Measurements from ENCODE around the gene NFE2.
A peak's percentile ranks its signal among the peaks of the same experiment; 100 is the strongest.

The NFE2 gene

DNA sequence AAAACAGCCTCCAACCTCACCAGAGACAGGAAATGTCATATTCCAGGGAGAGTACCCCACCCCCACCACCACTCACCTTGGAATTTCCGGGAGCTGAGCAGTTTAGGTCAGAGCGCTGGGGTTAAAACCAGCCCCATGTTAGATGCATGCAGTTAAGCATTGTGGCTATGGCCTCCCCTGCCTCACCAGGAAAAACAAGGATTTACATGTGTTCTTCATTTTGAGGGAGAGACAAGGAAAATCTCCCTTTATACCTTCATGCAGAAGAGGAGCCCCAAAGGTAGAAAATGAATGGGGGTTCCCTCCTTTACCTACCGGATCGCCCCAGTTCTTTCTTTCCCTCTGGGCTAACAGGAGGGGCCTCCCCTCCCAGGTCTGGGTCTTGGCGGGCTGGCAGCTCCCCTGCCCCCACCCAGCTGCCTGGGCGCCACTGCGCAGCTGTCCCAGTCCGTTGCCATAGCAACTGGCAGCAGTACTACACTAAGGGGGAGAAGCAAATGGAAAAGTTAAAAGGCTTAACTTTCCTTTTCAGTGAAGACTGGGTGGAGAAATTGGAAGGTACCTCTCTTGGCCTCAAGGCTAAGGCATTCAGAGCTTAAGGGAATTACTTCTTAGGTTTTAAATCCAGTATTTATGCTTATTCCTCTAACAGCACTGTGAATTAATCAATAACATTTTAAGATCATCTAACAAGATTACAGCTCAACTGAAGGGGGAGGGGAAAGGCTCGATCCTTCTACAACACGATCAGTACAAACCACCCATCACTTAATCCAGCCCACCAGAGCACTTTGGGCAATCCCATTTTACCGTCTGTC lies 41.4 kb downstream of the NFE2 start (continued):
- TF ChIP-seq, protein P1, sequence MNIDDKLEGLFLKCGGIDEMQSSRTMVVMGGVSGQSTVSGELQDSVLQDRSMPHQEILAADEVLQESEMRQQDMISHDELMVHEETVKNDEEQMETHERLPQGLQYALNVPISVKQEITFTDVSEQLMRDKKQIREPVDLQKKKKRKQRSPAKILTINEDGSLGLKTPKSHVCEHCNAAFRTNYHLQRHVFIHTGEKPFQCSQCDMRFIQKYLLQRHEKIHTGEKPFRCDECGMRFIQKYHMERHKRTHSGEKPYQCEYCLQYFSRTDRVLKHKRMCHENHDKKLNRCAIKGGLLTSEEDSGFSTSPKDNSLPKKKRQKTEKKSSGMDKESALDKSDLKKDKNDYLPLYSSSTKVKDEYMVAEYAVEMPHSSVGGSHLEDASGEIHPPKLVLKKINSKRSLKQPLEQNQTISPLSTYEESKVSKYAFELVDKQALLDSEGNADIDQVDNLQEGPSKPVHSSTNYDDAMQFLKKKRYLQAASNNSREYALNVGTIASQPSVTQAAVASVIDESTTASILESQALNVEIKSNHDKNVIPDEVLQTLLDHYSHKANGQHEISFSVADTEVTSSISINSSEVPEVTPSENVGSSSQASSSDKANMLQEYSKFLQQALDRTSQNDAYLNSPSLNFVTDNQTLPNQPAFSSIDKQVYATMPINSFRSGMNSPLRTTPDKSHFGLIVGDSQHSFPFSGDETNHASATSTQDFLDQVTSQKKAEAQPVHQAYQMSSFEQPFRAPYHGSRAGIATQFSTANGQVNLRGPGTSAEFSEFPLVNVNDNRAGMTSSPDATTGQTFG (tag by site-specific recombination; IDR thresholded peaks at IDR 0.05; ENCODE audit: borderline replicate concordance) = no peak
- TF ChIP-seq ZSCAN23 (tag by site-specific recombination; IDR thresholded peaks at IDR 0.05) = no peak
- TF ChIP-seq REPIN1 (tag by site-specific recombination; IDR thresholded peaks at IDR 0.05; ENCODE audit: low read depth) = no peak
- no peak for TF ChIP-seq ZNF747 (tag by site-specific recombination; IDR thresholded peaks at IDR 0.05)
- no peak for TF ChIP-seq ZNF791 (tag by site-specific recombination; IDR thresholded peaks at IDR 0.05)
- TF ChIP-seq ZSCAN16 (tag by site-specific recombination; IDR thresholded peaks at IDR 0.05) = no peak
- TF ChIP-seq, protein P2, sequence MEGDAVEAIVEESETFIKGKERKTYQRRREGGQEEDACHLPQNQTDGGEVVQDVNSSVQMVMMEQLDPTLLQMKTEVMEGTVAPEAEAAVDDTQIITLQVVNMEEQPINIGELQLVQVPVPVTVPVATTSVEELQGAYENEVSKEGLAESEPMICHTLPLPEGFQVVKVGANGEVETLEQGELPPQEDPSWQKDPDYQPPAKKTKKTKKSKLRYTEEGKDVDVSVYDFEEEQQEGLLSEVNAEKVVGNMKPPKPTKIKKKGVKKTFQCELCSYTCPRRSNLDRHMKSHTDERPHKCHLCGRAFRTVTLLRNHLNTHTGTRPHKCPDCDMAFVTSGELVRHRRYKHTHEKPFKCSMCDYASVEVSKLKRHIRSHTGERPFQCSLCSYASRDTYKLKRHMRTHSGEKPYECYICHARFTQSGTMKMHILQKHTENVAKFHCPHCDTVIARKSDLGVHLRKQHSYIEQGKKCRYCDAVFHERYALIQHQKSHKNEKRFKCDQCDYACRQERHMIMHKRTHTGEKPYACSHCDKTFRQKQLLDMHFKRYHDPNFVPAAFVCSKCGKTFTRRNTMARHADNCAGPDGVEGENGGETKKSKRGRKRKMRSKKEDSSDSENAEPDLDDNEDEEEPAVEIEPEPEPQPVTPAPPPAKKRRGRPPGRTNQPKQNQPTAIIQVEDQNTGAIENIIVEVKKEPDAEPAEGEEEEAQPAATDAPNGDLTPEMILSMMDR (tag by site-specific recombination; IDR thresholded peaks at IDR 0.05) = no peak
- TF ChIP-seq, protein P3, sequence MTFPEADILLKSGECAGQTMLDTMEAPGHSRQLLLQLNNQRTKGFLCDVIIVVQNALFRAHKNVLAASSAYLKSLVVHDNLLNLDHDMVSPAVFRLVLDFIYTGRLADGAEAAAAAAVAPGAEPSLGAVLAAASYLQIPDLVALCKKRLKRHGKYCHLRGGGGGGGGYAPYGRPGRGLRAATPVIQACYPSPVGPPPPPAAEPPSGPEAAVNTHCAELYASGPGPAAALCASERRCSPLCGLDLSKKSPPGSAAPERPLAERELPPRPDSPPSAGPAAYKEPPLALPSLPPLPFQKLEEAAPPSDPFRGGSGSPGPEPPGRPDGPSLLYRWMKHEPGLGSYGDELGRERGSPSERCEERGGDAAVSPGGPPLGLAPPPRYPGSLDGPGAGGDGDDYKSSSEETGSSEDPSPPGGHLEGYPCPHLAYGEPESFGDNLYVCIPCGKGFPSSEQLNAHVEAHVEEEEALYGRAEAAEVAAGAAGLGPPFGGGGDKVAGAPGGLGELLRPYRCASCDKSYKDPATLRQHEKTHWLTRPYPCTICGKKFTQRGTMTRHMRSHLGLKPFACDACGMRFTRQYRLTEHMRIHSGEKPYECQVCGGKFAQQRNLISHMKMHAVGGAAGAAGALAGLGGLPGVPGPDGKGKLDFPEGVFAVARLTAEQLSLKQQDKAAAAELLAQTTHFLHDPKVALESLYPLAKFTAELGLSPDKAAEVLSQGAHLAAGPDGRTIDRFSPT (tag by site-specific recombination; IDR thresholded peaks at IDR 0.05) = peak; percentile 54; the same call in 1 of the 2 replicates
- peak; percentile 73; the same call in 1 of the 2 replicates for TF ChIP-seq MYNN (tag by site-specific recombination; IDR thresholded peaks at IDR 0.05; ENCODE audit: borderline replicate concordance)
- no peak for TF ChIP-seq ZNF555 (tag by site-specific recombination; conservative IDR thresholded peaks at IDR 0.05)
- TF ChIP-seq, protein P4, sequence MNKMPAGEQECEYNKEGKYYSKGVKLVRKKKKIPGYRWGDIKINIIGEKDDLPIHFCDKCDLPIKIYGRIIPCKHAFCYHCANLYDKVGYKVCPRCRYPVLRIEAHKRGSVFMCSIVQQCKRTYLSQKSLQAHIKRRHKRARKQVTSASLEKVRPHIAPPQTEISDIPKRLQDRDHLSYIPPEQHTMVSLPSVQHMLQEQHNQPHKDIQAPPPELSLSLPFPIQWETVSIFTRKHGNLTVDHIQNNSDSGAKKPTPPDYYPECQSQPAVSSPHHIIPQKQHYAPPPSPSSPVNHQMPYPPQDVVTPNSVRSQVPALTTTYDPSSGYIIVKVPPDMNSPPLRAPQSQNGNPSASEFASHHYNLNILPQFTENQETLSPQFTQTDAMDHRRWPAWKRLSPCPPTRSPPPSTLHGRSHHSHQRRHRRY (tag by site-specific recombination; IDR thresholded peaks at IDR 0.05) = no peak
- TF ChIP-seq TRIM28 (IDR thresholded peaks at IDR 0.05; ENCODE audit: borderline replicate concordance, low read length) = peak; percentile 23; the same call in 1 of the 2 replicates
- no peak for TF ChIP-seq ZNF48 (tag by site-specific recombination; IDR thresholded peaks at IDR 0.05)
- no peak for TF ChIP-seq ZNF311 (tag by site-specific recombination; IDR thresholded peaks at IDR 0.05; ENCODE audit: borderline replicate concordance)
- TF ChIP-seq ZNF302 (tag by site-specific recombination; IDR thresholded peaks at IDR 0.05; ENCODE audit: low read depth) = no peak
- TF ChIP-seq ZNF624 (tag by site-specific recombination; IDR thresholded peaks at IDR 0.05) = no peak
- 0 out of 2 replicates have a peak, but pooled peaks have one; percentile 43 for TF ChIP-seq ZNF2 (tag by site-specific recombination; IDR thresholded peaks at IDR 0.05)
- no peak for TF ChIP-seq SP2 (tag by site-specific recombination; IDR thresholded peaks at IDR 0.05)
- TF ChIP-seq ZNF394 (tag by site-specific recombination; IDR thresholded peaks at IDR 0.05; ENCODE audit: borderline replicate concordance) = 0 out of 2 replicates have a peak, but pooled peaks have one; percentile 13
- no peak for TF ChIP-seq EGR2 (tag by site-specific recombination; IDR thresholded peaks at IDR 0.05; ENCODE audit: low read depth)
- TF ChIP-seq ZFP37 (tag by site-specific recombination; IDR thresholded peaks at IDR 0.05) = no peak
- TF ChIP-seq, protein P5, sequence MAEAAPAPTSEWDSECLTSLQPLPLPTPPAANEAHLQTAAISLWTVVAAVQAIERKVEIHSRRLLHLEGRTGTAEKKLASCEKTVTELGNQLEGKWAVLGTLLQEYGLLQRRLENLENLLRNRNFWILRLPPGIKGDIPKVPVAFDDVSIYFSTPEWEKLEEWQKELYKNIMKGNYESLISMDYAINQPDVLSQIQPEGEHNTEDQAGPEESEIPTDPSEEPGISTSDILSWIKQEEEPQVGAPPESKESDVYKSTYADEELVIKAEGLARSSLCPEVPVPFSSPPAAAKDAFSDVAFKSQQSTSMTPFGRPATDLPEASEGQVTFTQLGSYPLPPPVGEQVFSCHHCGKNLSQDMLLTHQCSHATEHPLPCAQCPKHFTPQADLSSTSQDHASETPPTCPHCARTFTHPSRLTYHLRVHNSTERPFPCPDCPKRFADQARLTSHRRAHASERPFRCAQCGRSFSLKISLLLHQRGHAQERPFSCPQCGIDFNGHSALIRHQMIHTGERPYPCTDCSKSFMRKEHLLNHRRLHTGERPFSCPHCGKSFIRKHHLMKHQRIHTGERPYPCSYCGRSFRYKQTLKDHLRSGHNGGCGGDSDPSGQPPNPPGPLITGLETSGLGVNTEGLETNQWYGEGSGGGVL (tag by site-specific recombination; IDR thresholded peaks at IDR 0.05) = peak; percentile 22; the same call in 1 of the 2 replicates
- no peak for TF ChIP-seq ZNF707 (tag by site-specific recombination; IDR thresholded peaks at IDR 0.05)
- TF ChIP-seq ZNF335 (tag by site-specific recombination; conservative IDR thresholded peaks at IDR 0.05) = peak; percentile 81
- TF ChIP-seq MEIS1 (CRISPR knock-in tag; IDR thresholded peaks at IDR 0.05; ENCODE audit: borderline replicate concordance) = no peak
- TF ChIP-seq IKZF3 (tag by site-specific recombination; IDR thresholded peaks at IDR 0.05) = peak; percentile 59; the same call in 1 of the 2 replicates
- no peak for TF ChIP-seq ZNF670 (tag by site-specific recombination; IDR thresholded peaks at IDR 0.05; ENCODE audit: low read depth)
- TF ChIP-seq YY1 (tag by site-specific recombination; IDR thresholded peaks at IDR 0.05) = peak; percentile 61; the same call in 1 of the 2 replicates
- TF ChIP-seq, protein P6, sequence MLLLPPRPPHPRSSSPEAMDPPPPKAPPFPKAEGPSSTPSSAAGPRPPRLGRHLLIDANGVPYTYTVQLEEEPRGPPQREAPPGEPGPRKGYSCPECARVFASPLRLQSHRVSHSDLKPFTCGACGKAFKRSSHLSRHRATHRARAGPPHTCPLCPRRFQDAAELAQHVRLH (tag by site-specific recombination; IDR thresholded peaks at IDR 0.05) = no peak
- TF ChIP-seq KLF16 (tag by site-specific recombination; IDR thresholded peaks at IDR 0.05) = 0 out of 2 replicates have a peak, but pooled peaks have one; percentile 15

Data from HEK293 (cell line).